Pancreas (tissue), 10 donors: ENCODE results near the gene NUDT3. TPM values are rescaled to one million over a fixed set of nuclear protein-coding genes. Genes with fewer than 3 reads are reported as not detected.
"Not testable (repeated sequence)": the region's sequence is repeated elsewhere in the genome, so short reads cannot be mapped to it uniquely, and the experiment has no call there.

Experiments
- ATAC-seq, 4 donors: fragments of 200-7000 bp; cut with Tn5 transposase; one replicate each; pipeline versions ENCODE4 v1.8.0 to v1.9.1; 2020; ENCODE audit warnings: mild to moderate bottlenecking in 4 of 4, moderate library complexity in 4 of 4
- DNase-seq, 6 donors: peaks; one replicate each; pipeline ENCODE4 v3.0.0-alpha.2; 2020
- FAIRE-seq: peaks from 2 replicates; lab custom pipeline; 2012; peaks lifted over from hg19 to GRCh38; lab: Jason Lieb, UNC
- H3K27ac ChIP-seq, 4 donors: fragments of 200-600 bp; sonication (generic); 1 replicate in 3 of 4; 2 replicates in 1 of 4; pipeline versions ENCODE4 v1.5.0 to v1.8.0; 2020
- H3K27me3 ChIP-seq, 4 donors: fragments of 200-600 bp; one replicate each; pipeline ENCODE4 v1.8.0; 2021
- H3K36me3 ChIP-seq, 3 donors: fragments of 200-600 bp; sonication (generic) in 1 of 3; one replicate each; pipeline versions ENCODE4 v1.5.0 to v1.8.0; 2020 to 2021
- H3K4me1 ChIP-seq, 3 donors: fragments of 200-600 bp; one replicate each; pipeline ENCODE4 v1.8.0; 2021
- H3K4me3 ChIP-seq, 4 donors: fragments of 200-600 bp; sonication (generic) in 2 of 4; one replicate each; pipeline versions ENCODE4 v1.5.0 to v1.8.0; 2020 to 2021
- H3K9me3 ChIP-seq, 4 donors: fragments of 200-600 bp; one replicate each; pipeline ENCODE4 v1.8.0; 2021
- WGBS, 2 donors: extraction: QIAGEN DNeasy Blood & Tissue Kit; methylation state at CpG; one replicate each; pipeline ENCODE4 v1.1.7; 2013; 5-methylcytosine and 5-hydroxymethylcytosine counted together
- intact Hi-C, 3 donors: fragments of 100-400 bp; cut with DNase I; formaldehyde crosslinking; loops; one replicate each; pipeline versions ENCODE4 v1.11.1 to v1.14.2; 2022
- polyA plus RNA-seq, 2 donors: library from polyadenylated mRNA; stranded (reverse); fragments of 200-250 nt; gene quantifications; one replicate each; pipeline ENCODE4 v1.2.3, GENCODE V29; 2013
- total RNA-seq, 6 donors: library from RNA; stranded (reverse); fragmentation: NEBNext Ultra II Directional in 4 of 6; extraction: Animal tissue kit (Norgen Biotek cat#: 25700) in 4 of 6; gene quantifications; one replicate each; pipeline versions ENCODE4 v1.2.1 to v1.2.4, GENCODE V29; 2021 to 2023
- TF ChIP-seq, protein P1 (sequence below), 4 donors: fragments of 200-600 bp; sonication (generic) in 3 of 4; IDR thresholded peaks; one replicate each; pipeline versions ENCODE4 v1.5.0 to v1.8.0; 2021; ENCODE audit warnings: antibody characterized with exemption in 4 of 4
- donor health status: healthy with polysubstance abuse.
- donor health status: DM: no; HTN: no; CAD: no; lungs with moderate emphysema.
- donor health status: DM: no; HTN: no; CAD: no.
- donor health status: control.
- donor health status: control.
- donor health status: Bipolar disorder and iron deficiency.
- donor health status: DM: yes; HTN: yes; CAD: no.
- donor health status: DM: no; HTN: no; CAD: no.
- donor health status: DM: no; HTN: no; CAD: no.
- donor health status: DM: yes; HTN: yes; CAD: no.

NUDT3 gene
- total and polyA plus RNA-seq, 8 donors: 7.1 to 20.7 (median 14.0) TPM

DNA sequence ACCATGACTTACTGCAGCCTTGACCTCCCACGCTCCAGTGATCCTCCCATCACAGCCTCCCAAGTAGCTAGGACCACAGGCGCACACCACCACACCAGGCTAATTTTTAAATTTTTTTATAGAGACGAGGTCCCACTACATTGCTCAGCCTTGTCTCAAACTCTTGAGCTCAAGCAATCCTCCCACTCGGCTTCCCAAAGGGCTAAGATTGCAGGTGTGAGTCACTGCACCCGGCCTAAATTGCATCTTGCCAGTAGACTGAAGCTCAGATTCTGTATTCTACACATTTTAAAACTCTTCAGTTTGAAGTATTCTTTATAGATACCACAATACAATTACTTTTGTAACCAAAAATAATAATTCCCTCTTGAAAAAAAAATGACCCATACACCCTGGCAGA lies 11.4 kb downstream of the NUDT3 start:
- Histone ChIP-seq H3K27ac (no peak overlapping the region), H3K4me3 (no peak overlapping the region), H3K36me3 (no peaks in the 10 kb centered on the region), H3K27me3 (no peaks in the 10 kb centered on the region), H3K4me1 (peaks cover 0 to 7% (median 2%) of the 10 kb centered on the region in 3 donors), H3K9me3 (no peaks in the 10 kb centered on the region)
- ATAC-seq (no peak), DNase-seq (no peak), FAIRE-seq (no peak)
- WGBS, 2 donors: 90 to 98% methylated on average over 5 of the region's 5 CpGs
- intact Hi-C loops: no loop called here
- TF ChIP-seq, protein P1, sequence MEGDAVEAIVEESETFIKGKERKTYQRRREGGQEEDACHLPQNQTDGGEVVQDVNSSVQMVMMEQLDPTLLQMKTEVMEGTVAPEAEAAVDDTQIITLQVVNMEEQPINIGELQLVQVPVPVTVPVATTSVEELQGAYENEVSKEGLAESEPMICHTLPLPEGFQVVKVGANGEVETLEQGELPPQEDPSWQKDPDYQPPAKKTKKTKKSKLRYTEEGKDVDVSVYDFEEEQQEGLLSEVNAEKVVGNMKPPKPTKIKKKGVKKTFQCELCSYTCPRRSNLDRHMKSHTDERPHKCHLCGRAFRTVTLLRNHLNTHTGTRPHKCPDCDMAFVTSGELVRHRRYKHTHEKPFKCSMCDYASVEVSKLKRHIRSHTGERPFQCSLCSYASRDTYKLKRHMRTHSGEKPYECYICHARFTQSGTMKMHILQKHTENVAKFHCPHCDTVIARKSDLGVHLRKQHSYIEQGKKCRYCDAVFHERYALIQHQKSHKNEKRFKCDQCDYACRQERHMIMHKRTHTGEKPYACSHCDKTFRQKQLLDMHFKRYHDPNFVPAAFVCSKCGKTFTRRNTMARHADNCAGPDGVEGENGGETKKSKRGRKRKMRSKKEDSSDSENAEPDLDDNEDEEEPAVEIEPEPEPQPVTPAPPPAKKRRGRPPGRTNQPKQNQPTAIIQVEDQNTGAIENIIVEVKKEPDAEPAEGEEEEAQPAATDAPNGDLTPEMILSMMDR (IDR thresholded peaks at IDR 0.05): no peak

DNA sequence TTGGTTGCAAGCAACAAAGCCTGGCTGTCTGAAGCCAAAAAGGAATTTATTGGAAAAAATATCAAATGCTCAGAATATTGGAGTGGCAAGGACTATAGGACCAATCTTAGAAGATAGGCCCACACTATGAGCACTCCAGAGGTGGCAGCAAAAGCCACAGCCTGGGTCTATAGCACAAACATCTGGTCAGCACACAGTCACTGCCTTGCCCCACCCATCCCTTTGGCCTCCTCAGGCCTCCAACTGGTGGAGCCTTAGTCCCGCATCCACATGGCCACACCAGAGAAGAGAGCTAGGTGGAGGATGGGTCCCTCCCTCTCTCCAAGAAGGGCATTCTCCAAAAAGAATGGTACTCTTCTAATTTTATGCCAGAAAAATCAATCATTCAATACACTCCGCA lies 14.0 kb downstream of the NUDT3 start:
- Histone ChIP-seq H3K36me3 (no peaks in the 10 kb centered on the region), H3K9me3 (no peaks in the 10 kb centered on the region), H3K4me3 (no peak overlapping the region), H3K27me3 (no peaks in the 10 kb centered on the region), H3K4me1 (peaks cover 0 to under 1% (median 0%) of the 10 kb centered on the region in 3 donors), H3K27ac (no peak overlapping the region)
- FAIRE-seq (no peak), ATAC-seq (no peak), DNase-seq (no peak)
- intact Hi-C loops: no loop called here
- WGBS, 2 donors: 96 to 100% methylated on average over 2 of the region's 2 CpGs
- TF ChIP-seq, protein P1 (IDR thresholded peaks at IDR 0.05): no peak

DNA sequence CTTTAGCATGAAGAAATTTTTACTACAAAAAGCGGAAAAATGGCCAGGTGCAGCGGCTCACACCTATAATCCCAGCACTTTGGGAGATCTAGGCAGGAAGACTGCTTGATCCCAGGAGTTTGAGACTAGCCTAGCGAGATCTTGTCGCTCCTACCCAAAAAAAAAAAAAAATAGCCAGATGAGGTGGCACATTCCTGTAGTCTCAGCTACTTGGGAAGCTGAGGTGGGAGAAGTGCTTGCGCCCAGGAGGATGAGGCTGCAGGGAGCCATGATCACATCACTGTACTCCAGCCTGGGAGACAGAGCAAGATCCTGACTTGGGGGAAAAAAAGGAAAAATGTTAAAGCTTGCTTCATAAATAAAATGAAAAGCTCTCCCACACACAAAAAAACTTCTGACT lies 14.5 kb downstream of the NUDT3 start:
- Histone ChIP-seq H3K4me3 (no peak overlapping the region), H3K27ac (no peak overlapping the region), H3K27me3 (no peaks in the 10 kb centered on the region), H3K36me3 (no peaks in the 10 kb centered on the region), H3K4me1 (no peaks in the 10 kb centered on the region), H3K9me3 (no peaks in the 10 kb centered on the region)
- 99% methylated on average over 5 of the region's 5 CpGs for WGBS, 2 donors
- DNase-seq (no peak), ATAC-seq (no peak), FAIRE-seq (no peak)
- TF ChIP-seq, protein P1 (IDR thresholded peaks at IDR 0.05): no peak
- intact Hi-C loops: no loop called here

DNA sequence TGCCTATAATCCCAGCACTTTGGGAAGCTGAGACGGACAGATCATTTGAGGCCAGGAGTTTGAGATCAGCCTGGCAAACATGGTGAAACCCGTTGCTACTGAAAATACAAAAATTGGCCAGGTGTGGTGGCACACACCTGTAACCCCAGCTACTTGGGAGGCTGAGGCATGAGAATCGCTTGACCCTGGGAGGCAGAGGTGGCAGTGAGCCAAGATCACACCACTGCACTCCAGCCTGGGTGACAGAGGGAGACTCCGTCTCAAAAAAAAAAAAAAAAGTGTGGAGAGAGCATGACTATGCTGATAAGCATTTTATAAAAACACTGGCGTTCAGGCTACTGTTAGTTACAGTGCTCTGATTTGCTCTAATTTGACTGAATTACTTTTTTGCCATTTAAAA lies 14.9 kb downstream of the NUDT3 start:
- H3K9me3 ChIP-seq, intact Hi-C loops, H3K4me3 ChIP-seq, ATAC-seq, H3K4me1 ChIP-seq, DNase-seq, FAIRE-seq, H3K27ac ChIP-seq, H3K36me3 ChIP-seq, H3K27me3 ChIP-seq: not testable (repeated sequence)
- 86 to 89% methylated on average over 5 of the region's 5 CpGs for WGBS, 2 donors

DNA sequence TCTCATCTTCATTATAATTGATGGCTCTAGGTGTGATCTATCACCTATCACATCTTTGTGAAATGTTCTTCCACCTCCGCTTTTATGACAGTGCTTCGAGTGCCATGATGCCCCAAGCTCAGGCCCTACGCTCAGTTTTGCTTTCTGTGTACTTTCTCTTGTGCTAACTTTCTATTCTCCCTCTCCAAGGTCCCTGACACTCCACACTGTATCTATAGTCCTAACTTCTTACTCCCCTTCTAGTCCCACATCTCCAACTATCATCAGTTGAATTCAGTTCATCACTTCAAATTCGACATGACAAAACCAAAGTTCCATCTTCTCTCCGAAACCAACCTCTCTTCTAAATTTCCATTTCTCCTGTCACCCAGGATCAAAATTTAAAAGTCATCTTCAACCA lies 16.6 kb downstream of the NUDT3 start:
- no peak for DNase-seq
- FAIRE-seq: no peak
- TF ChIP-seq, protein P1 (IDR thresholded peaks at IDR 0.05): no peak
- H3K27me3 ChIP-seq: no peaks in the 10 kb centered on the region
- no peak for ATAC-seq
- H3K27ac ChIP-seq: no peak overlapping the region
- H3K36me3 ChIP-seq: no peaks in the 10 kb centered on the region
- no peaks in the 10 kb centered on the region for H3K4me1 ChIP-seq
- H3K4me3 ChIP-seq: no peak overlapping the region
- intact Hi-C loops: no loop called here
- WGBS, 2 donors: 93 to 96% methylated on average over 5 of the region's 5 CpGs
- no peaks in the 10 kb centered on the region for H3K9me3 ChIP-seq
